GM23338 (cell line): ENCODE data around the gene KCNT1. TPM values are rescaled to one million over a fixed set of nuclear protein-coding genes. Genes with fewer than 3 reads are reported as not detected.
A peak's percentile ranks its signal among the peaks of the same experiment; 100 is the strongest.

Experiments used
- ATAC-seq: fragments of 200-7000 bp; cut with Tn5 transposase; 3 replicates; pipeline ENCODE4 v1.9.1; 2020
- DNase-seq: peaks from one replicate; pipeline ENCODE4 v3.0.0-alpha.2; 2015; ENCODE audit warnings: low spot score
- H2AFZ ChIP-seq: fragments of 200-600 bp; sonication (generic); 2 replicates; pipeline ENCODE4 v1.8.0; 2016; ENCODE audit warnings: antibody characterized with exemption, mild to moderate bottlenecking, moderate library complexity
- H3F3A ChIP-seq: fragments of 200-600 bp; sonication (generic); replicated peaks from 2 replicates; pipeline ENCODE4 v1.8.0; 2017; ENCODE audit warnings: antibody characterized with exemption, mixed run types, low read depth
- H3K27ac ChIP-seq: fragments of 200-600 bp; sonication (generic); 2 replicates; pipeline ENCODE4 v1.6.1; 2016; ENCODE audit warnings: low read depth
- H3K27me3 ChIP-seq: fragments of 200-600 bp; sonication (generic); 2 replicates; pipeline ENCODE4 v1.8.0; 2016; ENCODE audit warnings: mild to moderate bottlenecking, mixed run types, moderate library complexity; ENCODE audit not compliant: insufficient read depth
- H3K36me3 ChIP-seq: fragments of 200-600 bp; sonication (generic); 2 replicates; pipeline ENCODE4 v1.8.0; 2016; ENCODE audit warnings: mild to moderate bottlenecking; ENCODE audit not compliant: insufficient read depth
- H3K4me1 ChIP-seq: fragments of 200-600 bp; sonication (generic); 2 replicates; pipeline ENCODE4 v1.8.0; 2016; ENCODE audit warnings: mild to moderate bottlenecking, moderate library complexity; ENCODE audit not compliant: insufficient read depth
- H3K4me2 ChIP-seq: fragments of 200-600 bp; sonication (generic); 2 replicates; pipeline ENCODE4 v1.7.1; 2017; ENCODE audit warnings: mixed run types
- H3K4me3 ChIP-seq: fragments of 200-600 bp; sonication (generic); 2 replicates; pipeline ENCODE4 v1.6.1; 2016; ENCODE audit warnings: mixed run types
- H3K79me2 ChIP-seq: fragments of 200-600 bp; sonication (generic); replicated peaks from 2 replicates; pipeline ENCODE4 v1.8.0; 2017; ENCODE audit warnings: mild to moderate bottlenecking; ENCODE audit not compliant: insufficient read depth
- H3K9me2 ChIP-seq: fragments of 200-600 bp; sonication (generic); 2 replicates; pipeline ENCODE4 v1.8.0; 2017; ENCODE audit not compliant: insufficient read depth
- H4K20me1 ChIP-seq: fragments of 200-600 bp; sonication (generic); replicated peaks from 2 replicates; pipeline ENCODE4 v1.8.0; 2017; ENCODE audit warnings: mild to moderate bottlenecking; ENCODE audit not compliant: insufficient read depth
- H3K27ac Mint-ChIP-seq: 2 replicates; pipeline ENCODE4 v1.8.0; 2020; ENCODE audit warnings: inconsistent platforms, mild to moderate bottlenecking, moderate library complexity, mixed read lengths
- H3K27me3 Mint-ChIP-seq: 3 replicates; pipeline ENCODE4 v1.8.0; 2022; ENCODE audit warnings: low read depth, mild to moderate bottlenecking, moderate library complexity, mixed read lengths, inconsistent platforms; ENCODE audit not compliant: insufficient read depth, poor library complexity
- H3K36me3 Mint-ChIP-seq: 3 replicates; pipeline ENCODE4 v1.8.0; 2021; ENCODE audit warnings: low read depth, mild to moderate bottlenecking, inconsistent platforms, moderate library complexity, mixed read lengths
- H3K4me1 Mint-ChIP-seq: 3 replicates; pipeline ENCODE4 v1.8.0; 2020; ENCODE audit warnings: mild to moderate bottlenecking, inconsistent platforms, mixed read lengths
- H3K4me3 Mint-ChIP-seq: 3 replicates; pipeline ENCODE4 v1.8.0; 2021; ENCODE audit warnings: moderate library complexity, mild to moderate bottlenecking, inconsistent platforms, mixed read lengths
- H3K9me3 Mint-ChIP-seq: 3 replicates; pipeline ENCODE4 v1.8.0; 2020; ENCODE audit warnings: moderate library complexity, mild to moderate bottlenecking, inconsistent platforms, mixed read lengths
- CREB1 ChIP-seq: fragments of 250-450 bp; sonication (Bioruptor Pico); IDR thresholded peaks from 2 replicates; pipeline ENCODE4 v1.5.0; 2020; ENCODE audit warnings: low read depth, mild to moderate bottlenecking, moderate library complexity
- EZH2 ChIP-seq: fragments of 200-600 bp; sonication (generic); IDR thresholded peaks from one replicate; pipeline ENCODE4 v1.8.0; 2017; ENCODE audit warnings: antibody characterized with exemption, mild to moderate bottlenecking, low read depth; ENCODE audit not compliant: unreplicated experiment
- JUNB ChIP-seq: IDR thresholded peaks from one replicate; pipeline ENCODE4 v1.6.1; 2016; ENCODE audit warnings: antibody characterized with exemption; ENCODE audit not compliant: unreplicated experiment
- POLR2AphosphoS5 ChIP-seq: IDR thresholded peaks from 2 replicates; pipeline ENCODE4 v1.6.1; 2016; ENCODE audit warnings: antibody characterized with exemption, low read depth
- STAT1 ChIP-seq: IDR thresholded peaks from one replicate; pipeline ENCODE4 v1.6.1; 2016; ENCODE audit warnings: antibody characterized with exemption; ENCODE audit not compliant: unreplicated experiment
- ZNF114 ChIP-seq: fragments of 250-450 bp; sonication (Bioruptor Pico); IDR thresholded peaks from 2 replicates; pipeline ENCODE4 v1.5.0; 2020; ENCODE audit warnings: mild to moderate bottlenecking, moderate library complexity
- ZNF331 ChIP-seq: fragments of 250-450 bp; sonication (Bioruptor Pico); IDR thresholded peaks from 2 replicates; pipeline ENCODE4 v1.5.0; 2020; ENCODE audit warnings: low read depth, mild to moderate bottlenecking, moderate library complexity
- ZNF462 ChIP-seq: fragments of 250-450 bp; sonication (Bioruptor Pico); IDR thresholded peaks from 2 replicates; pipeline ENCODE4 v1.5.0; 2020; ENCODE audit warnings: mild to moderate bottlenecking, moderate library complexity
- polyA plus RNA-seq: library from polyadenylated mRNA; unstranded; fragments of >200 nt; fragmentation: Nextera tagmentation; extraction: Ambion mirVana; gene quantifications from 2 replicates; pipeline ENCODE4 v1.2.1, GENCODE V29; 2016
- total RNA-seq: library from RNA; depleted of rRNA; stranded (reverse); fragments of >200 nt; shearing (Covaris generic); gene quantifications from 2 replicates; pipeline ENCODE4 v1.2.3, GENCODE V29; 2014

Gene KCNT1
- total and polyA plus RNA-seq, 2 experiments from 2014 or later = 0.05 to 0.28 TPM

- no peaks in the 10 kb centered on the region for H3K79me2 ChIP-seq
- ATAC-seq = peak; percentile 11; the same call in 2 of the 3 replicates
- Mint-ChIP-seq H3K4me3 (no peak overlapping the region), H3K4me1 (peaks cover 3% of the 10 kb centered on the region; the same call in 2 of the 3 replicates), H3K27ac (no peak overlapping the region), H3K36me3 (no peaks in the 10 kb centered on the region), H3K9me3 (no peaks in the 10 kb centered on the region), H3K27me3 (peaks cover 10% of the 10 kb centered on the region)
- H3K27me3 ChIP-seq = no peaks in the 10 kb centered on the region
- H3F3A ChIP-seq = no peaks in the 10 kb centered on the region
- no peak overlapping the region for H3K4me2 ChIP-seq
- no peak for DNase-seq
- no peaks in the 10 kb centered on the region for H3K4me1 ChIP-seq
- H4K20me1 ChIP-seq = no peaks in the 10 kb centered on the region
- no peak overlapping the region for H3K4me3 ChIP-seq
- no peaks in the 10 kb centered on the region for H3K36me3 ChIP-seq
- TF ChIP-seq POLR2AphosphoS5 (no peak), EZH2 (no peak), CREB1 (no peak), STAT1 (no peak)
- H3K9me2 ChIP-seq = no peaks in the 10 kb centered on the region
- no peak overlapping the region for H2AFZ ChIP-seq
- H3K27ac ChIP-seq = no peak overlapping the region
Observed at GRCh38 chr9:135794057-135794335, 92.0 kb downstream of the KCNT1 start.

- no peaks in the 10 kb centered on the region for H3K9me2 ChIP-seq
- no peaks in the 10 kb centered on the region for H3K36me3 ChIP-seq
- no peak overlapping the region for H3K27ac ChIP-seq
- Mint-ChIP-seq H3K4me3 (no peak overlapping the region), H3K36me3 (no peaks in the 10 kb centered on the region), H3K9me3 (no peaks in the 10 kb centered on the region), H3K4me1 (peaks cover 3% of the 10 kb centered on the region; the same call in 2 of the 3 replicates), H3K27ac (no peak overlapping the region; the same call in 1 of the 2 replicates), H3K27me3 (peaks cover 13% of the 10 kb centered on the region)
- H3K4me2 ChIP-seq = no peak overlapping the region
- no peaks in the 10 kb centered on the region for H3K27me3 ChIP-seq
- H2AFZ ChIP-seq = no peak overlapping the region
- no peak overlapping the region for H3K4me3 ChIP-seq
- DNase-seq (no peak), ATAC-seq (no peak)
- no peaks in the 10 kb centered on the region for H3F3A ChIP-seq
- no peaks in the 10 kb centered on the region for H4K20me1 ChIP-seq
- H3K79me2 ChIP-seq = no peaks in the 10 kb centered on the region
- H3K4me1 ChIP-seq = no peaks in the 10 kb centered on the region
- TF ChIP-seq ZNF331 (CRISPR knock-in tag) (no peak), JUNB (no peak), ZNF462 (CRISPR knock-in tag) (no peak), ZNF114 (CRISPR knock-in tag) (no peak), EZH2 (no peak), POLR2AphosphoS5 (no peak), STAT1 (no peak)
Observed at GRCh38 chr9:135794361-135794885, 92.4 kb downstream of the KCNT1 start.
